T-cell (primary cell): ENCODE measurements around the gene IAH1. TPM values are rescaled to one million over a fixed set of nuclear protein-coding genes. Genes with fewer than 3 reads are reported as not detected.

Experiments
- ATAC-seq, 4 experiments: fragments of 200-7000 bp in 3 of 4; fragments of 150-1000 bp in 1 of 4; cut with Tn5 transposase; replicated peaks in 1 of 4; 1 replicate in 3 of 4; 2 replicates in 1 of 4; pipeline ENCODE4 v1.10.0; 2021; ENCODE audit warnings: moderate library complexity in 3 of 4, mild to moderate bottlenecking in 2 of 4, moderate number of reproducible peaks in 1 of 4
- CTCF ChIA-PET, 2 donors: fragments of 300-600 bp; sonication (Branson Sonifier 250); formaldehyde crosslinking; loops; one replicate each; lab custom pipeline; 2022; ENCODE audit warnings: antibody characterized with exemption in 2 of 2; lab: Charles Lee
- POLR2A ChIA-PET, 2 donors: fragments of 300-600 bp; sonication (Branson Sonifier 250); formaldehyde crosslinking; loops; one replicate each; lab custom pipeline; 2022; ENCODE audit warnings: antibody characterized with exemption in 2 of 2; lab: Charles Lee
- DNase-seq, 35 experiments: peaks; one replicate each; pipeline versions ENCODE4 v3.0.0 to v3.0.0-alpha.2; 2013 to 2023
- H3K27ac ChIP-seq: one replicate; pipeline ENCODE4 v1.5.1; 2013; ENCODE audit warnings: low read length
- H3K27me3 ChIP-seq, 2 experiments: replicated peaks in 1 of 2; 1 replicate in 1 of 2; 2 replicates in 1 of 2; pipeline versions ENCODE4 v1.6.1 to v1.7.0; 2013; ENCODE audit warnings: low read length in 1 of 2, mixed read lengths in 1 of 2; ENCODE audit not compliant: control insufficient read depth in 2 of 2, insufficient read depth in 2 of 2; ENCODE audit errors: extremely low read depth in 1 of 2
- H3K36me3 ChIP-seq, 2 donors: 1 replicate in 1 of 2; 2 replicates in 1 of 2; pipeline versions ENCODE4 v1.6.1 to v1.7.0; 2013; ENCODE audit warnings: low read length in 1 of 2; ENCODE audit not compliant: control insufficient read depth in 2 of 2, insufficient read depth in 1 of 2; ENCODE audit errors: extremely low read depth in 1 of 2
- H3K4me1 ChIP-seq, 2 experiments: 1 replicate in 1 of 2; 2 replicates in 1 of 2; pipeline versions ENCODE4 v1.6.1 to v1.7.0; 2013; ENCODE audit warnings: low read length in 2 of 2, mixed read lengths in 1 of 2; ENCODE audit not compliant: insufficient read depth in 2 of 2, control insufficient read depth in 1 of 2; ENCODE audit errors: extremely low read depth in 1 of 2
- H3K4me3 ChIP-seq, 2 donors: 1 replicate in 1 of 2; 2 replicates in 1 of 2; pipeline versions ENCODE4 v1.5.1 to v1.7.0; 2013; ENCODE audit warnings: mild to moderate bottlenecking in 2 of 2, low read length in 1 of 2, moderate library complexity in 1 of 2; ENCODE audit not compliant: control insufficient read depth in 1 of 2; ENCODE audit errors: extremely low read depth in 1 of 2
- H3K9me3 ChIP-seq: 2 replicates; pipeline ENCODE4 v1.7.0; 2013
- H3K27ac Mint-ChIP-seq, 2 donors: one replicate each; pipeline ENCODE4 v1.8.0; 2020 to 2021; ENCODE audit warnings: mild to moderate bottlenecking in 2 of 2, mixed read lengths in 2 of 2
- H3K27me3 Mint-ChIP-seq, 2 donors: one replicate each; pipeline ENCODE4 v1.8.0; 2021 to 2022; ENCODE audit warnings: mixed read lengths in 2 of 2
- H3K36me3 Mint-ChIP-seq: one replicate; pipeline ENCODE4 v1.8.0; 2021; ENCODE audit warnings: mixed read lengths
- H3K4me1 Mint-ChIP-seq, 3 donors: one replicate each; pipeline ENCODE4 v1.8.0; 2020 to 2022; ENCODE audit warnings: mixed read lengths in 3 of 3, mild to moderate bottlenecking in 1 of 3
- H3K4me3 Mint-ChIP-seq, 3 donors: one replicate each; pipeline ENCODE4 v1.8.0; 2020 to 2022; ENCODE audit warnings: mild to moderate bottlenecking in 3 of 3, mixed read lengths in 3 of 3, moderate library complexity in 3 of 3
- H3K9me3 Mint-ChIP-seq, 3 donors: one replicate each; pipeline ENCODE4 v1.8.0; 2020 to 2022; ENCODE audit warnings: mixed read lengths in 3 of 3
- WGBS: methylation state at CpG from one replicate; pipeline ENCODE4 v1.1.5; 2013; ENCODE audit warnings: missing lambda C conversion rate; ENCODE audit not compliant: insufficient coverage; 5-methylcytosine and 5-hydroxymethylcytosine counted together
- total RNA-seq, 35 experiments: library from RNA in 6 of 35; stranded (reverse) in 6 of 35; fragments of 120-200 nt in 1 of 35; gene quantifications; one replicate each; pipeline versions ENCODE4 v1.2.1 to v1.2.4 and lab custom pipeline; 2013 to 2026

IAH1 gene
- total RNA-seq, 5 donors from 2014 or later (not counting 1 experiment from before 2014, with no cell fraction given) = 44.9 to 54.8 (median 51.9) TPM

GRCh38 chr2:9525266-9525665 is 50.9 kb downstream of the IAH1 start:
- Mint-ChIP-seq H3K27me3 (no peaks in the 10 kb centered on the region), H3K4me1 (peaks cover 0 to 12% (median 4%) of the 10 kb centered on the region in 3 donors), H3K4me3 (no peak overlapping the region), H3K36me3 (peaks cover 62% of the 10 kb centered on the region), H3K9me3 (no peaks in the 10 kb centered on the region), H3K27ac (no peak overlapping the region)
- DNase-seq (no peak), ATAC-seq (no peak)
- WGBS = 100% methylated on average over 2 of the region's 2 CpGs
- H3K4me3 ChIP-seq = no peak overlapping the region
- ChIA-PET CTCF (no interaction called here), POLR2A (interaction anchor here in 1 of 2 donors (0.7 kb wide), 1 partner anchor 20 kb away, joined by 11 read pairs; no protein-coding TSS in a partner anchor)
- no peak overlapping the region for H3K27ac ChIP-seq
- H3K9me3 ChIP-seq = no peaks in the 10 kb centered on the region
- no peaks in the 10 kb centered on the region for H3K4me1 ChIP-seq
- no peaks in the 10 kb centered on the region for H3K27me3 ChIP-seq
- H3K36me3 ChIP-seq = peaks cover 0 to 64% of the 10 kb centered on the region in 2 donors

GRCh38 chr2:9527995-9528787 is 53.8 kb downstream of the IAH1 start:
- CTCF ChIA-PET = interaction anchor here in 1 of 2 donors (0.6 kb wide), 1 partner anchor 748 kb away, joined by 3 read pairs; no protein-coding TSS in a partner anchor
- Mint-ChIP-seq H3K27me3 (no peaks in the 10 kb centered on the region), H3K27ac (no peak overlapping the region), H3K4me3 (no peak overlapping the region), H3K9me3 (no peaks in the 10 kb centered on the region), H3K4me1 (peaks cover 0 to 12% (median 3%) of the 10 kb centered on the region in 3 donors), H3K36me3 (peaks cover 50% of the 10 kb centered on the region)
- Histone ChIP-seq H3K9me3 (no peaks in the 10 kb centered on the region), H3K27me3 (no peaks in the 10 kb centered on the region), H3K27ac (no peak overlapping the region), H3K36me3 (peaks cover 5 to 58% of the 10 kb centered on the region in 2 donors), H3K4me3 (no peak overlapping the region), H3K4me1 (no peaks in the 10 kb centered on the region)
- no peak for DNase-seq
- no peak for ATAC-seq
- WGBS = no CpG with 5 or more reads among the region's 4 CpGs
- POLR2A ChIA-PET = no interaction called here

GRCh38 chr2:9532421-9532820 is 58.1 kb downstream of the IAH1 start:
- H3K4me3 Mint-ChIP-seq = no peak overlapping the region
- H3K27me3 Mint-ChIP-seq = no peaks in the 10 kb centered on the region
- no peak overlapping the region for H3K27ac Mint-ChIP-seq
- no peaks in the 10 kb centered on the region for H3K9me3 Mint-ChIP-seq
- ChIA-PET CTCF (interaction anchor here (0.7 kb wide), 2 partner anchors 23 to 231 kb away, joined by 3 to 5 read pairs; no protein-coding TSS in a partner anchor), POLR2A (interaction anchor here in 1 of 2 donors (0.6 kb wide), 1 partner anchor 8 kb away, joined by 3 read pairs; no protein-coding TSS in a partner anchor)
- WGBS = no CpG with 5 or more reads among the region's 4 CpGs
- Histone ChIP-seq H3K27me3 (no peaks in the 10 kb centered on the region), H3K27ac (no peak overlapping the region), H3K9me3 (no peaks in the 10 kb centered on the region), H3K36me3 (peaks cover 5 to 46% of the 10 kb centered on the region in 2 donors), H3K4me1 (no peaks in the 10 kb centered on the region), H3K4me3 (no peak overlapping the region)
- no peak for DNase-seq
- peaks cover 48% of the 10 kb centered on the region for H3K36me3 Mint-ChIP-seq
- H3K4me1 Mint-ChIP-seq = peaks cover 5 to 14% (median 13%) of the 10 kb centered on the region in 3 donors
- no peak for ATAC-seq

GRCh38 chr2:9533663-9534062 is 59.3 kb downstream of the IAH1 start:
- Mint-ChIP-seq H3K9me3 (no peaks in the 10 kb centered on the region), H3K36me3 (peaks cover 39% of the 10 kb centered on the region), H3K4me1 (peaks cover 0 to 20% (median 17%) of the 10 kb centered on the region in 3 donors), H3K27me3 (no peaks in the 10 kb centered on the region), H3K4me3 (no peak overlapping the region), H3K27ac (no peak overlapping the region)
- Histone ChIP-seq H3K27me3 (no peaks in the 10 kb centered on the region), H3K36me3 (peaks cover 5 to 42% of the 10 kb centered on the region in 2 donors), H3K4me1 (no peaks in the 10 kb centered on the region), H3K9me3 (no peaks in the 10 kb centered on the region), H3K4me3 (no peak overlapping the region), H3K27ac (no peak overlapping the region)
- WGBS = 100% methylated on average over 1 of the region's 2 CpGs
- DNase-seq = no peak
- ATAC-seq = no peak
- ChIA-PET CTCF (interaction anchor here in 1 of 2 donors (0.6 kb wide), 1 partner anchor 339 kb away, joined by 13 read pairs; no protein-coding TSS in a partner anchor), POLR2A (interaction anchor here in 1 of 2 donors (0.5 kb wide), 1 partner anchor 11 kb away, joined by 3 read pairs; no protein-coding TSS in a partner anchor)

GRCh38 chr2:9535177-9535576 is 60.8 kb downstream of the IAH1 start:
- ATAC-seq (no peak), DNase-seq (no peak)
- H3K27me3 ChIP-seq = no peaks in the 10 kb centered on the region
- Mint-ChIP-seq H3K27me3 (no peaks in the 10 kb centered on the region), H3K27ac (peak overlapping the region in 1 of 2 donors; percentile 44), H3K4me1 (peaks cover 0 to 27% (median 23%) of the 10 kb centered on the region in 3 donors), H3K9me3 (no peaks in the 10 kb centered on the region), H3K4me3 (no peak overlapping the region), H3K36me3 (peaks cover 30% of the 10 kb centered on the region)
- WGBS = no CpG with 5 or more reads among the region's 1 CpG
- POLR2A ChIA-PET = interaction anchor here in 1 of 2 donors (0.6 to 1.0 kb wide), 2 partner anchors 60 to 120 kb away, joined by 3 to 4 read pairs; no protein-coding TSS in a partner anchor
- CTCF ChIA-PET = no interaction called here
- no peaks in the 10 kb centered on the region for H3K9me3 ChIP-seq
- no peak overlapping the region for H3K27ac ChIP-seq
- no peaks in the 10 kb centered on the region for H3K4me1 ChIP-seq
- peaks cover 5 to 29% of the 10 kb centered on the region in 2 donors for H3K36me3 ChIP-seq
- H3K4me3 ChIP-seq = no peak overlapping the region

GRCh38 chr2:9536504-9536903 is 62.2 kb downstream of the IAH1 start:
- ATAC-seq (no peak), DNase-seq (no peak)
- H3K9me3 Mint-ChIP-seq = no peaks in the 10 kb centered on the region
- H3K36me3 Mint-ChIP-seq = peaks cover 25% of the 10 kb centered on the region
- Histone ChIP-seq H3K27me3 (no peaks in the 10 kb centered on the region), H3K9me3 (no peaks in the 10 kb centered on the region), H3K36me3 (peaks cover under 1 to 27% of the 10 kb centered on the region in 2 donors), H3K27ac (no peak overlapping the region), H3K4me3 (no peak overlapping the region), H3K4me1 (no peaks in the 10 kb centered on the region)
- WGBS = 94% methylated on average over 3 of the region's 6 CpGs
- no peaks in the 10 kb centered on the region for H3K27me3 Mint-ChIP-seq
- H3K27ac Mint-ChIP-seq = no peak overlapping the region
- POLR2A ChIA-PET = interaction anchor here in 1 of 2 donors (0.6 kb wide), 1 partner anchor 94 kb away, joined by 20 read pairs; the partner anchor contains the start of gene YWHAQ
- H3K4me3 Mint-ChIP-seq = no peak overlapping the region
- H3K4me1 Mint-ChIP-seq = peaks cover 0 to 30% (median 23%) of the 10 kb centered on the region in 3 donors
- CTCF ChIA-PET = no interaction called here
